ENCODE data around the gene SPATS1. TPM values are rescaled to one million over a fixed set of nuclear protein-coding genes. Genes with fewer than 3 reads are reported as not detected.

Gene SPATS1
- total RNA-seq, 1 donor from 2014 or later = not detected

DNA sequence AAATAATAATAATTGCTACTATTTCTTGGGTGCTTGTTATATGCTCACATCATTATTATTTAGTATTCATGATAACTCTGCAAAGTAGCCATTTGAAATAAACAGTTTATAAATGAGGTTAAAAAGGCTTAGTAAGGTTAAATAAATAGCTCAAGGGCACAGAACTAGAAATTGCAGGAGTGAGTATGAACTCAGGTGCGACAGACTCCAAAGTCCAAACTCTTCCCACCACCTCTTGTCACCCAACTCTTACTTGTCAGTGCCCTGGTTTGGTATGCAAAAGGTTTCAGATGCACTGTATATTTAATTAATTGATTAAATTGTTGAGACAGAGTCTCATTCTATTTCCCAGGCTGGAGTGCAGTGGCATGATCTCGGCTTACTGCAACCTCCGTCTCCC, 24.3 kb downstream of the SPATS1 start:
- Mint-ChIP-seq H3K27ac (ENCODE audit: unreplicated experiment) (no peak overlapping the region), H3K4me1 (ENCODE audit: low read depth) (no peaks in the 10 kb centered on the region), H3K36me3 (ENCODE audit: low read depth) (peaks cover 1% of the 10 kb centered on the region), H3K27me3 (ENCODE audit: low read depth) (peaks cover 19% of the 10 kb centered on the region), H3K9me3 (ENCODE audit: low read depth) (no peaks in the 10 kb centered on the region), H3K4me3 (ENCODE audit: unreplicated experiment) (no peak overlapping the region)
- TF ChIP-seq, protein P1, sequence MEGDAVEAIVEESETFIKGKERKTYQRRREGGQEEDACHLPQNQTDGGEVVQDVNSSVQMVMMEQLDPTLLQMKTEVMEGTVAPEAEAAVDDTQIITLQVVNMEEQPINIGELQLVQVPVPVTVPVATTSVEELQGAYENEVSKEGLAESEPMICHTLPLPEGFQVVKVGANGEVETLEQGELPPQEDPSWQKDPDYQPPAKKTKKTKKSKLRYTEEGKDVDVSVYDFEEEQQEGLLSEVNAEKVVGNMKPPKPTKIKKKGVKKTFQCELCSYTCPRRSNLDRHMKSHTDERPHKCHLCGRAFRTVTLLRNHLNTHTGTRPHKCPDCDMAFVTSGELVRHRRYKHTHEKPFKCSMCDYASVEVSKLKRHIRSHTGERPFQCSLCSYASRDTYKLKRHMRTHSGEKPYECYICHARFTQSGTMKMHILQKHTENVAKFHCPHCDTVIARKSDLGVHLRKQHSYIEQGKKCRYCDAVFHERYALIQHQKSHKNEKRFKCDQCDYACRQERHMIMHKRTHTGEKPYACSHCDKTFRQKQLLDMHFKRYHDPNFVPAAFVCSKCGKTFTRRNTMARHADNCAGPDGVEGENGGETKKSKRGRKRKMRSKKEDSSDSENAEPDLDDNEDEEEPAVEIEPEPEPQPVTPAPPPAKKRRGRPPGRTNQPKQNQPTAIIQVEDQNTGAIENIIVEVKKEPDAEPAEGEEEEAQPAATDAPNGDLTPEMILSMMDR (IDR thresholded peaks at IDR 0.05) = no peak
- DNase-seq (ENCODE audit: low spot score) = no peak

DNA sequence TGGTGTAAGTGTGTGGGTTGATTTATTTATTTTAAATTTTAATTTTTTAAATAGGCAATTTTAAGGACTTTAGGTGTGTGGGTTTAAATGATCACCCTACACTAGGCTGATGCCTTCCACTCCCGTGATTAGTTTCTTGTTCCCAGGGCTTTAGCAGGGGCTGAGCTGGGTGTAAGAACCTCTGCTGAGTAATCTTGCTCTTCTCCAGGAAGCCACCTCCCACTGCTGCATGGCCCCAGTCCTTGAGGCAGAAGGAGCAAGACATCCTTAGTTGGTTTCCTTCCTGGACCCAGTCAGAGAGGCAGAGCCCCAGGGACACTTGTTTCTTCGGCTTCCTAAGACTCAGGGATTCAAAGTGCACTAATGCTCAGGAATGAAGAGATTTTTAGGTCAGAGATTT, 25.2 kb downstream of the SPATS1 start:
- Mint-ChIP-seq H3K9me3 (ENCODE audit: low read depth) (no peaks in the 10 kb centered on the region), H3K4me3 (ENCODE audit: unreplicated experiment) (no peak overlapping the region), H3K36me3 (ENCODE audit: low read depth) (peaks cover 1% of the 10 kb centered on the region), H3K4me1 (ENCODE audit: low read depth) (no peaks in the 10 kb centered on the region), H3K27ac (ENCODE audit: unreplicated experiment) (no peak overlapping the region), H3K27me3 (ENCODE audit: low read depth) (peaks cover 14% of the 10 kb centered on the region)
- DNase-seq (ENCODE audit: low spot score) = no peak
- TF ChIP-seq, protein P1 (IDR thresholded peaks at IDR 0.05) = no peak

DNA sequence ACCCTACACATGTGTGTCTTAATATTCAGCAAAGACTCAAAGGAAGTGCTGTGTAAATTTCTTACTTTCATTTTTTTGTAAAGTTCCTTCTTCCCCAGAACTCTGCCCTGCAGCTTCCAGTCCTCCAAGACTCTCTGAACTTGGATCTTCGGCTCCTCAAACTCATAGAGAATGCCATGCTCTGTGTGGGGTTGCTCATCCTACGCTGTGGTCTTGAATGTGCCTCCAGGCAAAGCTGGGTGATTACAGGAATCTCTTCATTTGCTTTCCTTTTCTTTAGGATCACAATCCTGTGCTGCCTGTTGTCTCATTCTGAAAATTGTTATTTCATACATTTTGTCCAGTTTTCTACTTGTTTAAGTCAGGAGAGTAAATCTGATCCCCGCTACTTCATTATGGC, 30.6 kb downstream of the SPATS1 start:
- peaks cover 8% of the 10 kb centered on the region for H3K27me3 Mint-ChIP-seq (ENCODE audit: low read depth)
- H3K36me3 Mint-ChIP-seq (ENCODE audit: low read depth) = peaks cover 1% of the 10 kb centered on the region
- peaks cover 4% of the 10 kb centered on the region for H3K4me1 Mint-ChIP-seq (ENCODE audit: low read depth)
- H3K27ac Mint-ChIP-seq (ENCODE audit: unreplicated experiment) = no peak overlapping the region
- TF ChIP-seq, protein P1 (IDR thresholded peaks at IDR 0.05) = no peak
- no peaks in the 10 kb centered on the region for H3K9me3 Mint-ChIP-seq (ENCODE audit: low read depth)
- H3K4me3 Mint-ChIP-seq (ENCODE audit: unreplicated experiment) = no peak overlapping the region
- no peak for DNase-seq (ENCODE audit: low spot score)

DNA sequence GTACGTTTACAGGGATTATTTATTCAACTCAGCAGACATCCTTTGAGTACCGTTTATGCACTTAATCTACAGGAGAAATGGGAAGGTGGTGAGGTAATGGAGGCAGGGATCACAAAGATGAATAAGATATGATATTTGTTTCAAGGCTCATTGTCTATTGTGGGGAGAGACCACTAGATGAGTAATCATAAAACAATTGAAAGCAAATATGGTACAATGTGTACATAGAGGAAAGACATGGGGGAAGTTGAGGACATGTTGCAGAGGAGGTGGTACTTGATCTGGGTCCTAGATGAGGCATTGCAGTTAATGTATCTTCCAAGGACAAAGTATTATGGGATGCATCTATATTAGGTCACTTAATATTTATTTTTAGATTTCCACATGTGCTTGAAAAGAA, 31.3 kb downstream of the SPATS1 start:
- H3K4me1 Mint-ChIP-seq (ENCODE audit: low read depth) = peaks cover 4% of the 10 kb centered on the region
- no peak for DNase-seq (ENCODE audit: low spot score)
- peaks cover 3% of the 10 kb centered on the region for H3K27me3 Mint-ChIP-seq (ENCODE audit: low read depth)
- H3K27ac Mint-ChIP-seq (ENCODE audit: unreplicated experiment) = no peak overlapping the region
- peaks cover 1% of the 10 kb centered on the region for H3K36me3 Mint-ChIP-seq (ENCODE audit: low read depth)
- no peak overlapping the region for H3K4me3 Mint-ChIP-seq (ENCODE audit: unreplicated experiment)
- H3K9me3 Mint-ChIP-seq (ENCODE audit: low read depth) = no peaks in the 10 kb centered on the region
- TF ChIP-seq, protein P1 (IDR thresholded peaks at IDR 0.05) = no peak

DNA sequence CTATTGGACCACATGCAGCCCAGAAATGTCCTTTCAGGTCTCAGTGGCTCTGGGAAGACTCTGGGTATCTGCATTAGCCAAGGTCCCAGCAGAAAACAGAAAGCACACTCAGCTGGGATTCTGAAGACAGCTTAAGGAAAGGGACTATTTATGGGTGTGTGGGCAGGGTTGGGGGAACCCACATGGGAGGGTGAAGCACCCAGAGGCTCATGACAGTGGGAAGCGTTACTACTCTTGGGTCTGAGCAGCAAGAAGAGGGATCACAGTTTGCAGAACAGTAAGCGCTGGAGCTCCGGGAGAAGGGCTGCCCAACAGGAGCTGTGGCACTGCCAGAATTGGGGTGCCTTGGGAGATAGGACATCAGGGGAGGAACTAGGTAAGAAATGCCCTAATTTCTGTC, 32.6 kb downstream of the SPATS1 start:
- Mint-ChIP-seq H3K4me1 (ENCODE audit: low read depth) (peaks cover 4% of the 10 kb centered on the region), H3K27ac (ENCODE audit: unreplicated experiment) (no peak overlapping the region), H3K36me3 (ENCODE audit: low read depth) (no peaks in the 10 kb centered on the region), H3K27me3 (ENCODE audit: low read depth) (no peaks in the 10 kb centered on the region), H3K9me3 (ENCODE audit: low read depth) (no peaks in the 10 kb centered on the region), H3K4me3 (ENCODE audit: unreplicated experiment) (no peak overlapping the region)
- TF ChIP-seq, protein P1 (IDR thresholded peaks at IDR 0.05) = no peak
- no peak for DNase-seq (ENCODE audit: low spot score)
